Suprapubic skin (tissue), 4 donors: ENCODE measurements around the gene CEMIP2. TPM values are rescaled to one million over a fixed set of nuclear protein-coding genes. Genes with fewer than 3 reads are reported as not detected.

Experiments used
- DNase-seq, 2 donors: peaks; one replicate each; pipeline ENCODE4 v3.0.0-alpha.2; 2019; ENCODE audit warnings: low spot score in 2 of 2
- H3K27ac ChIP-seq: fragments of 200-600 bp; sonication (generic); one replicate; pipeline ENCODE4 v1.5.1; 2019
- H3K27me3 ChIP-seq: fragments of 200-600 bp; sonication (generic); one replicate; pipeline ENCODE4 v1.5.1; 2019
- H3K36me3 ChIP-seq: fragments of 200-600 bp; sonication (generic); one replicate; pipeline ENCODE4 v1.5.1; 2019
- H3K4me1 ChIP-seq: fragments of 200-600 bp; sonication (generic); one replicate; pipeline ENCODE4 v1.5.1; 2019
- H3K4me3 ChIP-seq: fragments of 200-600 bp; sonication (generic); one replicate; pipeline ENCODE4 v1.5.1; 2019; ENCODE audit warnings: mild to moderate bottlenecking
- H3K9me3 ChIP-seq: fragments of 200-600 bp; sonication (generic); one replicate; pipeline ENCODE4 v1.5.1; 2019
- CTCF ChIP-seq, 2 donors: fragments of 200-600 bp in 1 of 2; fragments of 450-650 bp in 1 of 2; sonication (generic) in 1 of 2; IDR thresholded peaks; one replicate each; pipeline ENCODE4 v1.5.1; 2016 to 2019; ENCODE audit warnings: antibody characterized with exemption in 2 of 2, mild to moderate bottlenecking in 1 of 2, moderate library complexity in 1 of 2
- EP300 ChIP-seq: sonication (generic); formaldehyde crosslinking; IDR thresholded peaks from one replicate; pipeline ENCODE4 v1.6.1; 2017; ENCODE audit warnings: antibody characterized with exemption
- POLR2A ChIP-seq, 2 donors: fragments of 450-650 bp; IDR thresholded peaks; one replicate each; pipeline ENCODE4 v1.6.1; 2017; ENCODE audit warnings: antibody characterized with exemption in 2 of 2, mild to moderate bottlenecking in 2 of 2, moderate library complexity in 2 of 2
- POLR2AphosphoS5 ChIP-seq, 3 donors: sonication (generic); formaldehyde crosslinking; IDR thresholded peaks; one replicate each; pipeline ENCODE4 v1.6.1; 2017; ENCODE audit warnings: antibody characterized with exemption in 3 of 3
- WGBS: methylation state at CpG from one replicate; pipeline ENCODE4 v1.1.5; 2018; 5-methylcytosine and 5-hydroxymethylcytosine counted together
- total RNA-seq, 4 donors: library from RNA; depleted of rRNA; stranded (reverse); fragments of >200 nt; gene quantifications; one replicate each; pipeline ENCODE4 v1.1.0, GENCODE V29; 2016

CEMIP2 gene
- total RNA-seq, 4 donors from 2014 or later = 48.9 to 76.2 (median 66.1) TPM

- no peaks in the 10 kb centered on the region for H3K27me3 ChIP-seq
- no peaks in the 10 kb centered on the region for H3K9me3 ChIP-seq
- no peak overlapping the region for H3K27ac ChIP-seq
- no peak for DNase-seq
- H3K4me3 ChIP-seq = no peak overlapping the region
- H3K36me3 ChIP-seq = no peaks in the 10 kb centered on the region
- H3K4me1 ChIP-seq = peaks cover 34% of the 10 kb centered on the region
- TF ChIP-seq POLR2A (IDR thresholded peaks at IDR 0.05) = no peak
- no peak for TF ChIP-seq POLR2AphosphoS5 (IDR thresholded peaks at IDR 0.05)
- TF ChIP-seq CTCF (IDR thresholded peaks at IDR 0.05) = no peak
- no peak for TF ChIP-seq EP300
- WGBS = 95% methylated on average over 1 of the region's 1 CpG
Observed at GRCh38 chr9:71756753-71757152, 11.6 kb downstream of the CEMIP2 start.

GRCh38 chr9:71755869-71756268 is 12.4 kb downstream of the CEMIP2 start:
- no peak for TF ChIP-seq CTCF (IDR thresholded peaks at IDR 0.05)
- no peak for TF ChIP-seq EP300
- no peak for TF ChIP-seq POLR2AphosphoS5 (IDR thresholded peaks at IDR 0.05)
- TF ChIP-seq POLR2A (IDR thresholded peaks at IDR 0.05) = no peak
- peaks cover 26% of the 10 kb centered on the region for H3K4me1 ChIP-seq
- DNase-seq = no peak
- H3K4me3 ChIP-seq = no peak overlapping the region
- H3K27ac ChIP-seq = no peak overlapping the region
- H3K36me3 ChIP-seq = no peaks in the 10 kb centered on the region
- WGBS = 97% methylated on average over 1 of the region's 1 CpG
- H3K9me3 ChIP-seq = no peaks in the 10 kb centered on the region
- no peaks in the 10 kb centered on the region for H3K27me3 ChIP-seq

DNA sequence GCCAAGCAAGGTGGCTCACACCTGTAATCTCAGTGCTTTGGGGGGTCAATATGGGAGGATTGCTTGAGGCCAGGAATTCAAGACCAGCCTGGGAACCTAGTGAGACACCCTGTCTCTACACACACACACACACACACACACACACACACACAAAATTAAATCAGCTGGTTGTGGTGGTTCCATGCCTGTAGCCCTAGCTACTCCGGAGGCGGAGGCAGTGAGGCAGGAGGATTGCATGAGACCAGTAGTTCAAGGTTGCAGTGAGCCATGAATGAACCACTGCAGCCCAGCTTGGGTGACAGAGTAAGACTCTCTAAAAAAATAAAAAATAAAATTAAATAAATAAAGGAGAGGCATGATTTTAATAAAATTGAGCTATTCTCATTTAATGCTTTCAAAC is 13.1 kb downstream of the CEMIP2 start:
- Histone ChIP-seq H3K36me3 (no peaks in the 10 kb centered on the region), H3K27ac (no peak overlapping the region), H3K27me3 (no peaks in the 10 kb centered on the region), H3K4me3 (no peak overlapping the region), H3K4me1 (peaks cover 19% of the 10 kb centered on the region), H3K9me3 (no peaks in the 10 kb centered on the region)
- DNase-seq = no peak
- WGBS = 93% methylated on average over 2 of the region's 2 CpGs
- TF ChIP-seq CTCF (IDR thresholded peaks at IDR 0.05) (no peak), EP300 (no peak), POLR2A (IDR thresholded peaks at IDR 0.05) (no peak), POLR2AphosphoS5 (IDR thresholded peaks at IDR 0.05) (no peak)

DNA sequence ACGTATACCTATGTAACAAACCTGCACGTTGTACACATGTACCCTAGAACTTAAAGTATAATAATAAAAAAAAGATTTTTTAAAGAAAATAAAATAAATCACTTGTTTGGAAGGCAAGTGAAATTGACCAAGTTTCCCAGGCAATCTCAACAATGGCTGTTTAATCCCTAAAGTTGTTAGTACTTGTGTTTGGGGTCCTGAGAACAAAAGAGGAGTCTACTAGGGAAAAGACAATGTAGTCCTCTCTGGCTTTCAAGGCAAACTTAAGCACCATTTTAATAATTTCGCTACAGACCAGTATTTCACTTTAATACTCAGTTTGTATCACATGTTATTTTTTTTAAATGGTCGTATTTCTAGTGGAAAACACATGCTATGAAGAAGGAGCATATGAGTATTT is 14.2 kb downstream of the CEMIP2 start:
- Histone ChIP-seq H3K4me1 (peaks cover 11% of the 10 kb centered on the region), H3K36me3 (no peaks in the 10 kb centered on the region), H3K4me3 (no peak overlapping the region), H3K27me3 (no peaks in the 10 kb centered on the region), H3K27ac (no peak overlapping the region), H3K9me3 (no peaks in the 10 kb centered on the region)
- TF ChIP-seq EP300 (no peak), POLR2AphosphoS5 (IDR thresholded peaks at IDR 0.05) (no peak), CTCF (IDR thresholded peaks at IDR 0.05) (no peak), POLR2A (IDR thresholded peaks at IDR 0.05) (no peak)
- no peak for DNase-seq
- 94% methylated on average over 4 of the region's 4 CpGs for WGBS

- Histone ChIP-seq H3K27ac (no peak overlapping the region), H3K36me3 (peaks cover 8% of the 10 kb centered on the region), H3K4me1 (peaks cover 8% of the 10 kb centered on the region), H3K9me3 (no peaks in the 10 kb centered on the region), H3K27me3 (no peaks in the 10 kb centered on the region), H3K4me3 (no peak overlapping the region)
- no peak for TF ChIP-seq POLR2A (IDR thresholded peaks at IDR 0.05)
- DNase-seq = no peak
- WGBS = 78% methylated on average over 3 of the region's 3 CpGs
Observed at GRCh38 chr9:71752928-71753327, 15.4 kb downstream of the CEMIP2 start.

DNA sequence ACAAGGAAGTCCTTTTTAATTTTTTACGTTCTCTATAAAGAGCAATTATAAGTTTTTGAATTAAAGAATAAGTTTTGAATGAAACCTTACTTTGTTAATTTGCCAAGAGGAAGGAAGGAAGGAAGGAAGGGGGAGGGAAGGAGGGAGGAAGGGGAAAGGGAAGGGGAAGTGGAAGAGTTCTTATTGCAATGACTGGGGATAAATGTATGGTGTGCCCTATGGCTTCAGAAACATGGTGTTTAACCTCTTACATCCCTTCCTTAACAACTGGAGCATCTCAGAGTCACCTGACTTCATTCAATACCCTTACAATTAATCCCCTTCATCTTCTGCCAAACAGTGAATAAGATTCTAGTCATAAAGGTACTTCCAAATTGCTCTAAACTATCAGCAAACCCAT is 16.0 kb downstream of the CEMIP2 start:
- H3K4me3 ChIP-seq = no peak overlapping the region
- TF ChIP-seq POLR2A (IDR thresholded peaks at IDR 0.05) (no peak), EP300 (no peak), CTCF (IDR thresholded peaks at IDR 0.05) (no peak), POLR2AphosphoS5 (IDR thresholded peaks at IDR 0.05) (no peak)
- DNase-seq = no peak
- 68% methylated on average over 1 of the region's 1 CpG for WGBS
- no peaks in the 10 kb centered on the region for H3K27me3 ChIP-seq
- peaks cover 13% of the 10 kb centered on the region for H3K4me1 ChIP-seq
- H3K9me3 ChIP-seq = no peaks in the 10 kb centered on the region
- no peak overlapping the region for H3K27ac ChIP-seq
- peaks cover 9% of the 10 kb centered on the region for H3K36me3 ChIP-seq
